DMS 273 (cell line): ENCODE results near the gene XKR8.

Experiments used
- DNase-seq: peaks from one replicate; lab custom pipeline; 2025; ENCODE audit not compliant: unreplicated experiment; lab: John Stamatoyannopoulos, UW

The XKR8 gene

GRCh38 chr1:27955076-27955475 is 4.7 kb upstream of the XKR8 start:
- DNase-seq: no peak

GRCh38 chr1:27956761-27957160 is 3.0 kb upstream of the XKR8 start:
- DNase-seq: no peak

GRCh38 chr1:27957655-27958054 is 2.1 kb upstream of the XKR8 start:
- DNase-seq: no peak

GRCh38 chr1:27958513-27958912 is 1.3 kb upstream of the XKR8 start:
- DNase-seq: no peak

GRCh38 chr1:27960762-27961645 is 1.2 kb downstream of the XKR8 start:
- no peak for DNase-seq

- DNase-seq: peak; percentile 42
Observed at GRCh38 chr1:27961646-27962221, 2.0 kb downstream of the XKR8 start.

- no peak for DNase-seq
Observed at GRCh38 chr1:27963393-27963792, 3.6 kb downstream of the XKR8 start.

GRCh38 chr1:27966402-27967105 is 6.8 kb downstream of the XKR8 start:
- DNase-seq: no peak

GRCh38 chr1:27967106-27967883 is 7.5 kb downstream of the XKR8 start:
- no peak for DNase-seq

- DNase-seq: no peak
Observed at GRCh38 chr1:27967884-27968466, 8.2 kb downstream of the XKR8 start.

GRCh38 chr1:27968692-27969091 is 8.9 kb downstream of the XKR8 start:
- DNase-seq: no peak

- peak; percentile 81 for DNase-seq
Observed at GRCh38 chr1:27970401-27970800, 10.6 kb downstream of the XKR8 start.

GRCh38 chr1:27971674-27972073 is 11.9 kb downstream of the XKR8 start:
- peak; percentile 83 for DNase-seq

GRCh38 chr1:27972141-27972540 is 12.4 kb downstream of the XKR8 start:
- DNase-seq: no peak

- DNase-seq: no peak
Observed at GRCh38 chr1:27973771-27974416, 14.1 kb downstream of the XKR8 start.

- no peak for DNase-seq
Observed at GRCh38 chr1:27974417-27974781, 14.6 kb downstream of the XKR8 start.

- peak; percentile 71 for DNase-seq
Observed at GRCh38 chr1:27979151-27979858, 19.5 kb downstream of the XKR8 start.

- no peak for DNase-seq
Observed at GRCh38 chr1:27979859-27980201, 20.1 kb downstream of the XKR8 start.

- no peak for DNase-seq
Observed at GRCh38 chr1:27980216-27980845, 20.6 kb downstream of the XKR8 start.
